Measurements from ENCODE around the gene RCL1.

GRCh38 chr9:4755026-4755609 lies 37.6 kb upstream of the RCL1 start:
- no peak for TF ChIP-seq POLR2A (IDR thresholded peaks at IDR 0.05)
- no peak for TF ChIP-seq CTCF (IDR thresholded peaks at IDR 0.05)
- TF ChIP-seq POLR2AphosphoS5 (IDR thresholded peaks at IDR 0.05): no peak
